Stimulated activated CD8-positive, alpha-beta memory T cell treated with anti-CD3 and anti-CD28 coated beads, Interleukin-2, amount 100 ng/mL, for 48 hours (primary cell): ENCODE measurements around the gene KMT5B.
"Not testable (repeated sequence)": the region's sequence is repeated elsewhere in the genome, so short reads cannot be mapped to it uniquely, and the experiment has no call there.

Experiments used
- DNase-seq, 2 donors: peaks; one replicate each; pipeline ENCODE4 v3.0.0-alpha.2; 2020; ENCODE audit warnings: low read depth in 2 of 2

Gene KMT5B

DNA sequence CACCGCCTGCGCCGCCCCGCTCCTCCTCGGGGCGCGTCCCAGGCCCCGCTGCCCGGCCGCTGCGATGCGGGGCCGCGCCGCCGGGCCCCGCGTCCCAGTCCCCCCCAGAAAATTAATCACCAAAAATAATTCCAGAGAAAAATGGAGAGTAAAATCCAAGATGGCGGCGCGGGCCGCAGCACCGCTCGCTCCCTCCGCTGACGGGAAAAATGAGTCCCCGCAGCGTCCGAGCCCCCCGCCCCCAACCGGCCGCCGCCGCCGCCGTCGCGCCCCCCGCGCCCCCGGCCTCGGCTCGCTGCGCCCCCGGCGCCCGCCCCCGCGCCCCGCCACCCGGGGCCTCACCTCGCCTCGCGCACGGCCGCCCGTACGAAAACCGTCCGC is at the start of gene KMT5B:
Gene KMT5B, minus strand, starts transcription at position 162 of the 381 bp plus-strand sequence. CDS start 23,220 bp downstream, outside the sequence.
- DNase-seq: peak; percentile 14 to 36

DNA sequence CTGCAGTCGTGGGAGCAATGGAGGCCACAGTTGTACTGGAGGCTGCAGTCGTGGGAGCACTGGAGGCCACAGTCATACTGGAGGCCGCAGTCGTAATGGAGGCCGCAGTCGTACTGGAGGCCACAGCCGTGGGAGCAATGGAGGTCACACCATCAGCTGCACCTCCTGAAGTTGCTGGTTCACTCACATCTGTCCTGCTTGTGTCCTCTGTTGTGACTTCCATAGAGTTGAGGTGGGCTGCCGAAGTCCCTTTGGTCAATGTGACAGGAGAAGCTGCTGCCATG is 49.4 kb upstream of the KMT5B start:
- DNase-seq: no peak

DNA sequence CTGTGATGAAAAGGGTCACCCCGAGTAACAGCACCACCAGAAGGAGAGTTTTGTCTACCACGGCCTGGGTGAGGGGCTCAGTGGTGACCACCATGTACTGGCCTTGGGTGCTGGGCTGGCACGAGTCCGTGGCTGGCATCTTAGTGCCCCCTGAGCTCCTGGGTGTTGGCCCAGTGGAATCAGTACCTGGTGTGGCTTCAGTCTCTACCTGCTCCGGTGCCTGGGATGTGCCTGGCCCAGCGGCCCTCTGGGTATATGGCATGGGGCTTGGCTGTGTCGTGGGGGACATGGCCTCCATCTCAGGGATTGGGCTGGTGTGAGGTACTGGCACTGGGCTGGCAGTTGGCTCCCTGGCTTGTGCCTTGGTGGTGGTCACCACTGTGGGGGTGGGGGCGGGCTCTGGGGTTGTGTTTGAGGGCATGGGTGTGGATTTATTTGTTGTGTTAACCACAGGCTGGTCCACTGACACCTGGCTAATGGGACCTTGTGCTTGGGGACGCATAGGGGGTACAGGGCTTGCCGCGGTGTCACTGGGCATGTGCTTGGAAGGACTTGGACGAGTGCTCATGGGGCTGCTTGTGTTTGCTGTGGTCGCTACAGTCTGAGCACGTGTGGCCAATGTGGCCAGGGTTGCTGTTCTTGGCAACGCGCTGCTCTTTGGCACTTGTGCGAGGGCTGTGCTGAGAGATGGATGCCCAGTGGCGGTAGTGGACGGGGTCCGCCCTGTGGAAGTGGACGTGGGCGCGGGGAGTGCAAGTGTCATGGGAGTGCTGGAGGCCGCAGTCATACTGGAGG is 48.9 kb upstream of the KMT5B start:
- no peak for DNase-seq

DNA sequence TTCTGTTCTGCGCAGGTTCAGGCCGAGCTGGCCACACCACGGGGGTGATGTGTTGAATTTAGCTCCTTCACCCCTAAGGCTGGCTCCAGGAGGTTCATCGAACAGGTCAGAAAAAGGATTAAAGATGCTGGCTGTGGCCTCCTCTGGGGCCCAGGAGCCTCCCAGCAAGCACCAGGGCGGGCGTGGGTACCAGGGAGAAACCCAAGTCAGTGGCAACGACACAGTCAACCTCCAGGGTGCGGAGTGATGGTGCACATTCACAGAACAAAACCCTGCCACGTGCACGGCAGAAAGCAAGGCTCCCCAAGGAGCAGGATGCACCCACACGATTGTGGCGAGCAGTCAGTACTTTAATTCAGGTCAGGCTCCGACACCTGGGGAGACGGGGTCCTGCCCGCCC is 47.9 kb upstream of the KMT5B start:
- DNase-seq: no peak

DNA sequence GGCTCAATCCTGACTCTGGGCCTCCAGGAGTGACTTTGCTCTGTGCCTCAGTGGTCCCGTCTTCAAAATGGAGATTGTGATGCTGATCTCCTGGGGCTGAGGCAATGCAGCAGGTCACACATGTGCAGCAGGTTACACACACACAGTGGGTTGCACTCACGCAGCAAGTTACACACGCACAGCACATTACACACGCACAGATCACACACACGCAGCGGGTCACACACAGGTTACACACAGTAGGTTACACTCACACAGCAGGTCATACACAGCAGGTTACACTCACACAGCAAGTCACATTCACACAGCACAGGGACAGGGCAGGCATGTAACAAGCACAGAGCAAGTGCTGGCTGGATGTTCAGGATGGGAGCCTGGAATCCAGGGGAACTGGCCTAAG is 47.4 kb upstream of the KMT5B start:
- DNase-seq: no peak

DNA sequence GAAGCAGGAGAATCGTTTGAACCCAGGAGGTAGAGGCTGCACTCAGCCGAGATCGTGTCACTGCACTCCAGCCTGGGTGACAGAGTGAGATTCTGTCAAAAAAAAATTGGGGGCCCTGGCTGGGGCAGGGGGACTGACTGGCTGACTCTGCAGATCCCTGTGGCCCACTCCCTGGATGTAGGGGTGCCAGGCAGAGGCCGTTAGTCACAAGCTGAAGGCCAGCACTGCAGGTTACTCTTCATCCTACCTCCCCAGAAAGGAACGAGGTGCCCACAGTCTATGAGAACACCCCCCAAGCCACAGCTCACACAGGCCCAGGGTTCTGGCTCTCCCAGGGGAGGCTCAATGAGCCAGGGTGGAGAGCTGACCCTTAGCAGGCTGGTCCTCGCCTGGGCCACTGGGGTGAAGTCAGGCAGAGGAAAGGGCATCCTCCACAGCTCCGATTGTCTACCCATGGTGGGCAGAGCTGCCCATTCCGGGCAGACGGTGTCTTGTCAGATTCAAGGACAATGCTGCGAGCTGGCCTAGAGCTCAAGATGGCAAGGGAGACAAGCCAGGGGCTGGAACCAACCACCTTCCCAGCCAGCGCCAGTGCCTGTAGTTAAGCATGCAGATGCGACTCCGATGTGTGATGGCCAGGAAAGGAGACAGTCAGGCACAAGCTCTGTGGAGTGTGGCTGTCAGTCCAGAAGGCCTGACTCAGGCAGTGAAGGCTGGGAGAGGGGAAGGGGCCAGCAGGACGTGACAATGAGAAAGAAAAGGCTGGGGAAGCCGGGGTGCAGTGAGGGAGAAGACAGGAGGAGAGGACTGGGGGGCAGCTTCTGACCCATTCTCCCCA is 46.2 kb upstream of the KMT5B start:
- no peak for DNase-seq

DNA sequence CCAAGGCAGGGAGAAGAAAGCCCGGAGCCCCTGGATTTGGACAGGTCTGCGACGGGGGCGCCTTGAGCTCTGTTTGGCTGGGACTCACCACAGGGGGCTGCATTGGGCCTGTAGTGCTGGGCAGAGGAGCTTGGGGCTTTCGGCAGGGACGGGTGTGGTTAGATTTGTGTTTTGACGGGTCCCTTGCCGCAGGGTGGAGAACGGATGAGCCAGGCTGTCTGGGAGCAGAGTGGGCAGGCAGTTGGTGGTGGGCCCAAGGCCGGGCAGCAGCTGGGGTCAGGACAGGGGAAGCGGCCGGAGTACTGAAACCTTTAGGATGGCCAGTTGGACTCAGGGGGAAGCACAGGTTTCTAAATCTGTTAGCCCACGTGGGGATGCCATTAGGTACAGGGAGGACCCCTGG is 45.3 kb upstream of the KMT5B start:
- no peak for DNase-seq

DNA sequence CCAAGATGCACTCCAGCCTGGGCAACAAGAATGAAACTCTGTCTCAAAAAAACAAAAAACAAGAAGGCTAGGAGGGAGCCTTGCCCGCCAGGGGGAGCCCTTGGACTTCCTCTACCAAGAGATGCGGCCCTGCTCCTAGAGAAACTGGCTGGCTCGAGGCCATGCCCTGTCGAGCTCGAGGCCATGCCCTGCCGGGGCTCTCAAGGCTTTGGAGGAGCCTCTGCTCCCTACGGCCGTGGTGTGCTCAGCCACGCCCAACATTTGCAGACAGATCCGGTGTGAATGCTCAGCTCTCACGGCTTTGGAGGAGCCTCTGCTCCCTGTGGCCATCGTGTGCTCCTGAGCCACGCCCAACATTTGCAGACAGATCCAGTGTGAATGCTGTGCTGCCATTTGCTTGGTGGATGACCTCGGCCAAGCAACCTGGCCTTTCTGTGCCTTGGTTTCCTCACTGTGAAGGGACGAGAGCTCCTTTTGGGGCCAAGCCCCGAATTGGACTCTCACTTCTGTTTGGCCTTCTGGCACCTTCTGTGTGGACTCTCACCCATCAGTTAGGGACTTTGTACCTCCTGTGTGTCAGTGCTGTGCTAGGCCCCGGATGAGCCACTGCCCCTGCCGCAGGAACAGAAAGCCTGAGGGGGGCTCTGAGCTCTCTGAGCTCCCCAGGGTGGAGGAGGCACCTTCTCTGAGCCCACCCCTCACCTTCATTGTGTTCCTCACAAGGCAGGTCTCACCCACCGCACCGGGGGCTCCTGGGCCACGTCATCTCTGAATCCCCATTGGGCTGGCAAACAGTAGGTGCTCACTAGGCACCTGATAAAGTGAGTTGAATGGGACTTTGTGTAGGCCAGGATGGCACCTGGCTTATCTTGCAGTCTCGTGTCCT is 44.6 kb upstream of the KMT5B start:
- DNase-seq: peak; percentile 90 to 94

DNA sequence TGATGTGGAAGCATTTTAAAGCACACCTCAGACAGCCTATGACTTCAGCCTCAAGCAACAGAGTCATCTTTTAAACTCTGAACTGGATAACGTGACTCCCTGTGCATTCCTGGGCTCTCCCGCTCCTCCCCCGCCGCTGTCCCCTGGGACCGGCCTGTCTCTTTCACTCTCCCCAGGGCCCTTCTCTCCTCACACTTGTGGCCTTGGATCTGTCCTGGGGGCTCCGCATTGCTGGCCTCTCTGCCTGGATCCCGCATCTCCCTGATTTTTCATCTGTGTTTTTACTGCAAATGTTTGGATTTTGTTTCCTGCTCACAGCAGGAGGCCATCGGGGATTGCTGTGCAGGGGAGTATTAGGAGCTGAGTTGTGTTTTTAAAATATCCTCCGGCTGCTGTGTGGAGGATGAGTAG is 43.2 kb upstream of the KMT5B start:
- no peak for DNase-seq

DNA sequence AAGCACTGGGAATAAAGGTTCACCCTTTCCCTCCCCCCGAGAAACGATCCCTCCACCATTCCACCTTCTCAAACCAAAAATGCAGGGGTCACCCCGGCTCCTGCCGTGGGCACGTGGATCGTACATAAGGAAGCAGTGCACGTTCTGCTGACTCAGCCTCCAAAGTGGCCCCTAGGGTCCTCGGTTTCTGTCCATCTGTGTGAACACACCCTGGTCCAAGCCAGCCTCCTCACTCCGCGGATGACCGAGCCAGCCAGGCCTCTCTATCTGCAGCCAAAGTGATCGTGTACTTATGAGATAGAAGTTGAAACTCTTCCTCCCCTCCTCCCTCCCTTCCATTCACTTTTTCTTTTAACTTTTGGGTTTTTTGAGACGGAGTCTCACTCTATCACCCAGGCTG is 42.4 kb upstream of the KMT5B start:
- no peak for DNase-seq

DNA sequence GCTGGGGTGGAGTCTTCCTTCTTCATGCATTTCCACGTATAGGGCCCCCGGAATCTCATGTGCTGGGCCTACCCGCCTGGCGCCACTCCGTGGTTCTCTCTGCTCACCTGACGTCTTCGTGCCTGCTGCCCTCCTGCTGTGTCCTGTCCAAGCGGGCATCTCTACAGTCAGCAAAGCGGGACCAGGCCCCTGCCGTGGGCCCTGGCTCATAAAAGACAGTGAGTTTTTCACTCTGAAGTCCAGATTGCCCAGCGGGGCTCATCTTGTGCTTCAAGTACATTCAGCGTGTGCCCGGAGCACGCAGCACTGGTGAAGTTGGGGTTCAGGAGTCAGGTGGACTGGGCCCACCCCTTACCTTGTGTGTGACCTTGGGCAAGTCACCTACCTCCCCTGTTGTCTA is 41.3 kb upstream of the KMT5B start:
- DNase-seq: no peak

DNA sequence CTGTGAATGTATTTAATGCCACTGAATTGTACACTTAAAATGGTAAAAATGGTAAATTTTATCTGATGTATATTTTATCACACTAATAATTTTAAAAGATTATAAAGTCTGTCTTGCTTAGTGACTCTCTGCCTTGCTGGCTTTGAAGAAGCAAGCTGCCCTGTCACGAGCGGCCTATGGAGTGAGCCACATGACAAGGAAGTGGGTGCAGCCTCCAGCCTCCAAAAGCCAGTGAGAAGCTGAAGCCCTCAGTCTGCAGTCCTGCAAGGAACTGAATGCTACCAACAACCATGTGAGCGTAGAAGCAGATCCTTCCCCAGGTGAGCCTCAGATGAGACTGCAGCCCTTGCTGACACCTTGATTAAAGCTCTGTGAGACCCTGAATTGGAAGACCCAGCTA is 38.7 kb upstream of the KMT5B start:
- DNase-seq: no peak

DNA sequence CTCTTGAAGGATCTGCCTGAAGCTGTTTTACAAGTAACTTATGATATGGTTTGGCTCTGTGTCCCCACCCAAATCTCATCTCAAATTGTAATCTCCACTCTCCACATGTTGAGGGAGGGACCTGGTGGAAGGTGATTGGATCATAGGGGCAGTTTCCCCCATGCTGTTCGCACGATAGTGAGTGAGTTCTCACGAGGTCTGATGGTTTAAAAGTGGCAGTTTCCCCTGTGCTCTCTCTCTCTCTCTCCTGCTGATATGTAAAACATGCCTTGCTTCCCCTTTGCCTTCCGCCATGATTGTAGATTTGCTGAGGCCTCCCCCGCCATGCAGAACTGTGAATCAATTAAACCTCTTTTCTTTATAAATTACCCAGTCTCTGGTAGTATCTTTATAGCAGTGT is 31.8 kb upstream of the KMT5B start:
- not testable (repeated sequence) for DNase-seq

DNA sequence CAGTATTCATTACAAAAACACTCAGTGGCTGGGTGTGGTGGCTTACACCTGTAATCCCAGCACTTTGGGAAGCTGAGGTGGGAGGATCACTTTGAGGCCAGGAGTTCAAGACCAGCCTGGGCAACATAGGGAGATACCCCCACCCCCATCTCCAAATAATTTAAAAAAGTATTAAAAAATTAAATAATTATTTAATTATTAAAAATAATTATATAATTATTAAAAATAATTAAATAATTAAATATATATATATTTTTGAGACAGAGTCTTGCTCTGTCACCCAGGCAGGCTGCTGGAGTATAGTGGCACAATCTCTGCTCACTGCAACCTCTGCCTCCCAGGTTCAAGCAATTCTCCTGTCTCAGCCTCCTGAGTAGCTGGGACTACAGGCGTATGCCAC is 30.8 kb upstream of the KMT5B start:
- not testable (repeated sequence) for DNase-seq

DNA sequence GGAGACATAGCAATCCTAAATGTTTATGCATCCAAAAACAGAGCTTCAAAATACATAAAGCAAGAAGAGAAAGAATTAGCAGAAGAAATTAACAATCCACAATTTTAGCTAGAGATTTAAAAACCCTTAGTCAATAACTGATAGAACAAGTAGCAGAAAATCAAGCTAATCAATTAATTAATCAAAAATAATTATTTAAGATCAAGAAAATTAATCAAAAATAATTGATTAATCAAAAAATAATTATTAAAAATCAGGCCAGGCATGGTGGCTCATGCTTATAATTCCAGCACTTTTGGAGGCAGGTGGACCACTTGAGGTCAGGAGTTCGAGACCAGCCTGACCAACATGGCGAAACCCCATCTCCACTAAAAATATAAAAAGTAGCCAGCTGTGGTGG is 29.5 kb upstream of the KMT5B start:
- DNase-seq: no peak

DNA sequence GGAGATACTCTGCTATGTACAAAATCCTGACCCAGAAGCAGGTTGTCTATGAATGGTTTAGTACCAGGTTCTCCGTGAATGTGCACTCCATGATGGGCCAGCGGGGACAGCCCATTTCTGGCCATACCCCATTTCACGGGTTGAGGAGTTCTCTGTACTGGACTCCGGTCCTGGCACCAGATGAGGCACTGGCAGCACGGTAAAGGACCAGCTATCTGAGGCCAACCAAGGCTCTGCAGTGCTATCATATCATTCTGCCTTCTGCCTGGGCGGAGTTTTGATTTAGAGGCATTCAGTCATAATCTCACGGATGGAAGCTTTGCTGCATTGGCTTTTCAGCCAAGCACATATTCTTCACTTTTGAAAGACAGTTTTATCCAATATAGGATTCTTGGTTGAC is 18.5 kb upstream of the KMT5B start:
- DNase-seq: no peak

DNA sequence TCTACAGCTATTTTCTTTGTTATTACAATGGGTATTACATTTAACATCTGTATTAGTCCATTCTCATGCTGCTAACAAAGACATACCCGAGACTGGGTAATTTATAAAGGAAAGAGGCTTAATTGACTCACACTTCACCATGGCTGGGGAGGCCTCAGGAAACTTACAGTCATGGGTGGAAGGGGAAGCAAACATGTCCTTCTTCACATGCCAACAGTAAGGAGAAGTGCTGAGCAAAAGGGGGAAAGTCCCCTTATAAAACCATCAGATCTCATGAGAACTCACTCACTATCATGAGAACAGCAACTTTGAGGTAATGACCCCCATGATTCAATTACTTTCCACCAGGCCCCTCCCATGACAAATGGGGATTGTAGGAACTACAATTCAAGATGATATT is 16.5 kb upstream of the KMT5B start:
- no peak for DNase-seq

DNA sequence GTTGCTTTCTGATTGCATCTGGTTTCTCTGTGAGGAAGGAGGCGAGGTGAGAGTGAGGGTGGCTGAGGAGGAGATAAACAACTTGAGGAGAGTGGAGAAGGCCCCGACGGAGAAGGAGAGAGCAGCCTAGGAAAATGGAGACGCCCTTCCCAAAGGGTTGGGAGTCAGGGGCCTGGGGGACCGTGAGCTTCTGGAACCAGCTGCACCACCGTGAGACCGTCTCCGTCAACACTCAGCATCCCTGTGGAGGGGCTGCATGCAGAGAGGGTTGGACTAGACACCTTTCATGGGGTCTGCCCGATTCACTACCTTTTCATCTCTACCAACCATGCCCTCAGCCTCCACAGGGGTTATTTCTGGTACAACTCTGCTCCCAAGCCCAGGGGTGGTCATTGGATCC is 13.3 kb upstream of the KMT5B start:
- DNase-seq: no peak

DNA sequence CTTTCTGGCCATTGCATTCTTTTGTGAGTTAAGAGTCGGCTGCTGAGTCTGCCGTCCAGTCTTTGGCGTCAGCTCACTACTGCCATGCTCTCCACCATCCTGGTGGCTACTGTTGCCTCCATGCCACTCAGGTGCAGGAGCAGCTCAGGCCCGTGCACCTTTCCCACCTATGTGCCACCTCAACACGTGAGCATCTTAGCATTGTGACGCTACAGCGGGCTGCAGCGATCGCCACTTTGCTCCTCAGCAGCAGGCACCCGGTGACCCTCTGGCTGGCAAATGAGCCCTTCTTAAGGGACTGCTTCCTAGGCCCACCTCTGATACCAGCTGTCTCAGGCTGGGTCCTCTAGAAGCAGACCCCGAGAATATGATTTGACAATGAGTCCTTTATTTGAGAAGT is 11.5 kb upstream of the KMT5B start:
- DNase-seq: no peak

DNA sequence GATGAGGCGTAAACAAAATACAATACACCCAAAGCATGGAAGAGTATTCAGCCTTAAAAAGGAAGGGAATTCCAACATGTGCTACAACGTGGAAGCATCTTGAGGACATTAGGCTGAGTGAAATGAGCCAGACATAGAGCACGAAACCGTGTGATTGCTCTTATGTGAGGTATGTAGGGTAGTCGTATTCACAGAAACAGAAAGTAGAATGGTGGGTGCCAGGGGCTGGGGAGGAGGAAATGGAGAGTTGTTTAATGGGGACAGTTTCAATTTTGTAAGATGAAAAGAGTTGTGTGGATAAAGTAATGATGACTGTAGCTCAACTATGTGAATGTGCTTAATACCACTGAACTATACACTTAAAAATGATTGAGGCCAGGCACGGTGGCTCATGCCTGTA is 10.2 kb upstream of the KMT5B start:
- DNase-seq: no peak

DNA sequence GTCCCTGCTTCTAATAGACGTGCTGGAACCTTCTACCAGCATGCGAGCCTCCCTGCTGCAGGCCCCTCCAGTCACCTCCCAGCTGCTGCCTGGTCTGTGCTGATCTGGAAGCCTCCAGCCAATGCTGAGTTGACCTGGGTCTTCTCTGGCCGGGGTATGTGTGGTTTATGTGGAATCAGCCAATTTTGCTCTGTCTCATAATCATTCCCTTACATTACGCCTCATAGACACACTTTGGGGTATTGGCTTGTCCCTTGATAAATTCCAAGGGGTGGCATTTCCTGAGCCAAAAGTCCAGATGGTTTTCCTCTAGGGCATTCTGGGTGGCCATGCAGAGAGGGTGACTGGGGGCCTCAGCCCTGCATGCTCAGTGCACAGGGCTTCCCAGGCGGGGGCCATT is 8.3 kb upstream of the KMT5B start:
- no peak for DNase-seq

DNA sequence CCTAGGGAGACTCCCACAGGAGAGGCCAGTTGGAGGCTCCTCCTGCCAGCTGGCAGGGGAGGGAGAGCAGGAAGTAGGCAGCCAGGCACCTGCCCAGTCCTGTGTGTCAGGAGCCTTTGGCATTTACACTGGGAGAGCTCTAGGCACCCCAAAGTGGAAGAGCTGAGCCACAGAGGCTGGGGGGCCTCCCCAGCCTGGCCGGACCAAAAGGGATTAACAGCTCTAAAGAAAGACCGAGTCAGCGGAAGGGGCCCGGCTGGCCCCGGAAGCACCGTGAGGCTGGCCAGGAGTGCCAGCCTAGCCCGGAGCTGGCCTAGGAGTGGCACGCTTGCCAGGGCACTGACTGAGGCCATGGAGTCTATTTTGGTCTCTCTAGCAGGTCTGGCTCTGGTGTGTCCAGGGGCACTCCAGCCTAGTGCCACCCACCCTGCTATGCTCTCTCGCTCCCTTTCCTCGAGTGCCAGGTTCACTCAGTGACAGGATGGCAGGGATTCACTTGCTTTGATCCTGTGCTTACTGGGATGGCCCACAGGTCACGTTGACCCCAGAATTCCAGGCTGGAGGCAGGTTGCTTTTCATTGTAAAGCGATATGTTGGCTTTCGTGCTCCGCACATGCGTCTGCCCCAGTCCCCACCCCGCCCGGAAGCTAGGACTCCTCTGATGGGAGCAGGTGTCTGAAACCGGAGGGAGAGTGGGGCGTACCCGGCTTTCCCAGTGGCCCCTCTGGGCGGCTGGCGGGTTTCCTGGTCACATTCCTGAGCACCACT is 3.3 kb upstream of the KMT5B start:
- DNase-seq: no peak
